DMS 273 (cell line): ENCODE results near the gene DEAF1.
"Not testable (repeated sequence)": the region's sequence is repeated elsewhere in the genome, so short reads cannot be mapped to it uniquely, and the experiment has no call there.

Experiments
- DNase-seq: peaks from one replicate; lab custom pipeline; 2025; ENCODE audit not compliant: unreplicated experiment; lab: John Stamatoyannopoulos, UW

DEAF1 gene

GRCh38 chr11:680970-681369 is 14.1 kb downstream of the DEAF1 start:
- no peak for DNase-seq

GRCh38 chr11:680476-680875 is 14.5 kb downstream of the DEAF1 start:
- DNase-seq, result no peak

- DNase-seq, result no peak
These were observed 15.5 kb downstream of the DEAF1 start for GRCh38 chr11:679271-680207.

- no peak for DNase-seq
These were observed 16.7 kb downstream of the DEAF1 start for GRCh38 chr11:678297-678696.

GRCh38 chr11:674406-674805 is 20.6 kb downstream of the DEAF1 start:
- no peak for DNase-seq

GRCh38 chr11:673866-674265 is 21.2 kb downstream of the DEAF1 start:
- no peak for DNase-seq

- no peak for DNase-seq
These were observed 29.2 kb downstream of the DEAF1 start for GRCh38 chr11:665704-666281.

- no peak for DNase-seq
These were observed 29.8 kb downstream of the DEAF1 start for GRCh38 chr11:665062-665703.

GRCh38 chr11:662689-663274 is 32.2 kb downstream of the DEAF1 start:
- peak; percentile 65 for DNase-seq

GRCh38 chr11:660681-661444 is 34.2 kb downstream of the DEAF1 start:
- no peak for DNase-seq

- no peak for DNase-seq
These were observed 34.7 kb downstream of the DEAF1 start for GRCh38 chr11:660281-660680.

- no peak for DNase-seq
These were observed 35.4 kb downstream of the DEAF1 start for GRCh38 chr11:659532-660085.

GRCh38 chr11:657691-658126 is 37.3 kb downstream of the DEAF1 start:
- no peak for DNase-seq

- DNase-seq, result no peak
These were observed 38.2 kb downstream of the DEAF1 start for GRCh38 chr11:656866-657265.

- no peak for DNase-seq
These were observed 38.6 kb downstream of the DEAF1 start for GRCh38 chr11:656426-656825.

GRCh38 chr11:655036-655726 is 39.8 kb downstream of the DEAF1 start:
- DNase-seq, result no peak

- not testable (repeated sequence) for DNase-seq
These were observed 40.6 kb downstream of the DEAF1 start for GRCh38 chr11:654444-654843.

GRCh38 chr11:653837-654236 is 41.2 kb downstream of the DEAF1 start:
- DNase-seq, result no peak

- not testable (repeated sequence) for DNase-seq
These were observed 41.9 kb downstream of the DEAF1 start for GRCh38 chr11:653136-653535.

- DNase-seq, result no peak
These were observed 44.5 kb downstream of the DEAF1 start for GRCh38 chr11:650482-650881.
